Endothelial cell of umbilical vein (primary cell): ENCODE results near the gene RNF19B. TPM values are rescaled to one million over a fixed set of nuclear protein-coding genes. Genes with fewer than 3 reads are reported as not detected.
"Not testable (repeated sequence)": the region's sequence is repeated elsewhere in the genome, so short reads cannot be mapped to it uniquely, and the experiment has no call there.

Experiments
- BruUV-seq: library from RNA; stranded (reverse); fragments of 400-500 nt; replicated peaks from 2 replicates; lab custom pipeline; 2021; lab: Mats Ljungman, UMichigan
- CTCF ChIA-PET: fragments of 300-600, 350-600 bp; sonication (Branson Sonifier 250); formaldehyde crosslinking; loops from one replicate; lab custom pipeline; 2021; ENCODE audit warnings: antibody characterized with exemption, inconsistent platforms; lab: Charles Lee
- POLR2A ChIA-PET: fragments of 300-600, 350-600 bp; sonication (Branson Sonifier 250); formaldehyde crosslinking; loops from one replicate; lab custom pipeline; 2021; ENCODE audit warnings: antibody characterized with exemption, inconsistent platforms; lab: Charles Lee
- DNase-seq: peaks from one replicate; pipeline ENCODE4 v3.0.0-alpha.2; 2011; ENCODE audit warnings: low read depth, low spot score
- FAIRE-seq: peaks from 2 replicates; lab custom pipeline; 2011; peaks lifted over from hg19 to GRCh38; lab: Jason Lieb, UNC
- H2AFZ ChIP-seq: 2 replicates; pipeline ENCODE4 v1.6.0; 2012; ENCODE audit warnings: low read depth, low read length, control low read depth, inconsistent platforms
- H3K27ac ChIP-seq: 2 replicates; pipeline ENCODE4 v1.5.1; 2011; ENCODE audit warnings: low read depth, mild to moderate bottlenecking, control low read depth, low read length, moderate library complexity; ENCODE audit not compliant: insufficient read depth
- H3K27me3 ChIP-seq, 2 experiments: 2 replicates each; pipeline versions ENCODE4 v1.6.0 to v1.6.1; 2011; ENCODE audit warnings: low read length in 2 of 2, mixed read lengths in 1 of 2; ENCODE audit not compliant: control insufficient read depth in 2 of 2, insufficient read depth in 2 of 2
- H3K36me3 ChIP-seq, 2 experiments: 2 replicates in 1 of 2; 3 replicates in 1 of 2; pipeline ENCODE4 v1.5.1; 2011; ENCODE audit warnings: low read length in 2 of 2, mild to moderate bottlenecking in 1 of 2, moderate library complexity in 1 of 2; ENCODE audit not compliant: control insufficient read depth in 2 of 2, insufficient read depth in 2 of 2; ENCODE audit errors: extremely low read depth in 1 of 2
- H3K4me1 ChIP-seq: 3 replicates; pipeline ENCODE4 v1.5.1; 2011; ENCODE audit warnings: mild to moderate bottlenecking, low read length; ENCODE audit not compliant: control insufficient read depth, insufficient read depth; ENCODE audit errors: extremely low read depth
- H3K4me2 ChIP-seq: 2 replicates; pipeline ENCODE4 v1.6.1; 2011; ENCODE audit warnings: low read length, control low read depth, mixed read lengths; ENCODE audit not compliant: insufficient read depth
- H3K4me3 ChIP-seq, 3 experiments: fragments of 200-600 bp in 1 of 3; sonication (generic), shearing (Covaris generic) in 1 of 3; replicated peaks in 1 of 3; 2 replicates each; pipeline ENCODE4 v1.5.1; 2011 to 2016; ENCODE audit warnings: control low read depth in 3 of 3, low read length in 3 of 3, mild to moderate bottlenecking in 2 of 3, inconsistent platforms in 1 of 3, low read depth in 1 of 3, moderate library complexity in 1 of 3; ENCODE audit not compliant: insufficient read depth in 1 of 3
- H3K79me2 ChIP-seq: 2 replicates; pipeline ENCODE4 v1.6.0; 2012; ENCODE audit warnings: low read length, inconsistent platforms; ENCODE audit not compliant: control insufficient read depth, insufficient read depth
- H3K9ac ChIP-seq: replicated peaks from 2 replicates; pipeline ENCODE3; 2011; ENCODE audit warnings: low read length, control low read depth; ENCODE audit not compliant: insufficient read depth; ENCODE audit errors: extremely low read depth
- H3K9me1 ChIP-seq: replicated peaks from 3 replicates; pipeline ENCODE4 v1.6.0; 2011; ENCODE audit warnings: mild to moderate bottlenecking, low read length; ENCODE audit not compliant: control insufficient read depth, insufficient read depth; ENCODE audit errors: extremely low read depth
- H3K9me3 ChIP-seq: replicated peaks from 2 replicates; pipeline ENCODE4 v1.5.1; 2012; ENCODE audit warnings: low read length, inconsistent platforms; ENCODE audit not compliant: control insufficient read depth, insufficient read depth
- H4K20me1 ChIP-seq: replicated peaks from 2 replicates; pipeline ENCODE3; 2011; ENCODE audit warnings: mild to moderate bottlenecking, low read length; ENCODE audit not compliant: control insufficient read depth, insufficient read depth; ENCODE audit errors: extremely low read depth
- GATA2 ChIP-seq: IDR thresholded peaks from 2 replicates; pipeline ENCODE4 v1.7.0; 2011; ENCODE audit warnings: low read depth, mild to moderate bottlenecking, moderate library complexity, mixed read lengths, low read length; ENCODE audit not compliant: insufficient read length, insufficient read depth
- MYC ChIP-seq: IDR thresholded peaks from one replicate; pipeline ENCODE4 v1.6.1; 2011; ENCODE audit warnings: mild to moderate bottlenecking, low read depth, low read length
- POLR2AphosphoS5 ChIP-seq: IDR thresholded peaks from 2 replicates; pipeline ENCODE4 v1.6.1; 2012; ENCODE audit warnings: low read depth, mild to moderate bottlenecking, control low read depth, low read length, moderate library complexity; ENCODE audit not compliant: insufficient read depth
- dilution Hi-C: fragments of 300-500 bp; cut with MboI; formaldehyde crosslinking; loops from one replicate; pipeline ENCODE4 v1.15.0; 2019; ENCODE audit warnings: low sequenced_read_pairs; ENCODE audit not compliant: extremely low pct_ligation_motif_present
- intact Hi-C: fragments of 100-400 bp; cut with micrococcal nuclease; formaldehyde crosslinking; loops from one replicate; pipeline ENCODE4 v1.10.0; 2022
- polyA plus RNA-seq, 4 experiments: library from polyadenylated mRNA; depleted of rRNA in 3 of 4; stranded (reverse) in 3 of 4; unstranded in 1 of 4; fragments of >200 nt; gene quantifications; 2 replicates each; pipeline versions ENCODE4 v1.2.1 to v1.2.3, GENCODE V29; 2011 to 2012; ENCODE audit warnings: missing spikeins in 1 of 4
- total RNA-seq: library from RNA; stranded (reverse); gene quantifications from 2 replicates; pipeline ENCODE4 v1.2.3, GENCODE V29; 2021
- TF ChIP-seq, protein P1 (sequence below): IDR thresholded peaks from 2 replicates; pipeline ENCODE4 v1.6.1; 2011; ENCODE audit not compliant: insufficient read depth, insufficient read length

Gene RNF19B
- total and polyA plus RNA-seq, 2 donors (not counting 3 experiments of a cell fraction or from before 2014, with no cell fraction given): 19.2 to 25.6 TPM

DNA sequence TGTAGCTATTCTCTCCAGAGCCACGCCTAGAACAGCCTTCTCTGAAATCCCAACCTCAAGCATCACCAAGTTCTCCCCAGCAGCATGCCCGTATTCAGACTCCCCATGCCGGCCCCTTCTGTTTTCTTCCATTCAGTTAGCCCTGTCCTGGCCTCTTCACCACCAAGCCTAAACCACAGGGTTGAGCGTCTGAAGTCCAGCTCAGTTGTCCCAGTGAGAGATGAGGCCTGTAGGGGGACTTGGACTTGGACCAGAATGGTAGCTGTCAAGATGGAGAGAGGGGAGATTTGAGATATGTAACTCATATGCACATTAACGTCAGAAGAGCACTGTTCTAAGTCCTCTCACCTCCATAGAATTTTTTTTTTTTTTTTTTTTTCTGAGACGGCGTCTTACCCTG lies 58.0 kb downstream of the RNF19B start:
- H3K4me1 ChIP-seq: no peaks in the 10 kb centered on the region
- CTCF ChIA-PET: interaction anchor here (1.2 to 2.1 kb wide), 6 partner anchors 10 to 101 kb away, joined by 3 to 6 read pairs (median 4); no protein-coding TSS in a partner anchor
- no peak overlapping the region for H3K27ac ChIP-seq
- no peaks in the 10 kb centered on the region for H4K20me1 ChIP-seq
- no peaks in the 10 kb centered on the region for H3K9me1 ChIP-seq
- no peaks in the 10 kb centered on the region for H3K79me2 ChIP-seq
- no peaks in the 10 kb centered on the region for H3K9me3 ChIP-seq
- peaks cover 0 to 3% of the 10 kb centered on the region in 2 experiments for H3K27me3 ChIP-seq
- TF ChIP-seq GATA2 (no peak), MYC (no peak), POLR2AphosphoS5 (no peak)
- TF ChIP-seq, protein P1, sequence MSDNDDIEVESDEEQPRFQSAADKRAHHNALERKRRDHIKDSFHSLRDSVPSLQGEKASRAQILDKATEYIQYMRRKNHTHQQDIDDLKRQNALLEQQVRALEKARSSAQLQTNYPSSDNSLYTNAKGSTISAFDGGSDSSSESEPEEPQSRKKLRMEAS: no peak
- DNase-seq: no peak
- FAIRE-seq: no peak
- H3K36me3 ChIP-seq: no peaks in the 10 kb centered on the region
- intact Hi-C loops: no loop called here
- POLR2A ChIA-PET: interaction anchor here (0.7 kb wide), 1 partner anchor 9 kb away, joined by 5 read pairs; no protein-coding TSS in a partner anchor
- no peak overlapping the region for H3K9ac ChIP-seq
- no TSS peak for BruUV-seq
- H3K4me3 ChIP-seq: no peak overlapping the region
- dilution Hi-C loops: no loop called here
- H2AFZ ChIP-seq: no peak overlapping the region
- H3K4me2 ChIP-seq: no peak overlapping the region

DNA sequence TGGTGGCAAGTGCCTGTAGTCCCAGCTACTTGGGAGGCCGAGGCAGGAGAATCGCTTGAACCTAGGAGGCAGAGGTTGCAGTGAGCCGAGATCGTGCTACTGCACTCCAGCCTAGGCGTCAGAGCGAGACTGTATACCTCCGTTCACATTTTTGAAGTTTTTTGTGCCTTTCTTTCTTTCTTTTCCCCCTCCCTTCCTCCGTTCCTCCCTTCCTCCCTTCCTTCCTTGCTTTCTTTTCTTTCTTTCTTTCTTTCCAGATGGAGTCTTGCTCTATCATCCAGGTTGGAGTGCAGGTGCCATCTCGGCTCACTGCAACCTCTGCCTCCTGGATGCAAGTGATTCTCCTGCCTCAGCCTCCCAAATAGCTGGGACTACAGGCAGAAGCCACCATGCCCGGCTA lies 59.0 kb downstream of the RNF19B start:
- H3K9me3 ChIP-seq, H3K79me2 ChIP-seq, H3K4me3 ChIP-seq, H3K27me3 ChIP-seq, H3K4me1 ChIP-seq, H3K4me2 ChIP-seq, DNase-seq, BruUV-seq, H3K9me1 ChIP-seq, H3K9ac ChIP-seq, H4K20me1 ChIP-seq, FAIRE-seq, POLR2A ChIA-PET, H2AFZ ChIP-seq, H3K27ac ChIP-seq, H3K36me3 ChIP-seq, intact Hi-C loops, dilution Hi-C loops: not testable (repeated sequence)
- CTCF ChIA-PET: interaction anchor here (1.5 to 2.1 kb wide), 2 partner anchors 28 to 184 kb away, joined by 4 read pairs; no protein-coding TSS in a partner anchor
